ENCODE results near the gene GNAI2.

- TF ChIP-seq PPARA (CRISPR knock-in tag; IDR thresholded peaks at IDR 0.05; ENCODE audit: borderline replicate concordance): no peak
- no peak for TF ChIP-seq ZNF565 (CRISPR knock-in tag; conservative IDR thresholded peaks at IDR 0.05; ENCODE audit: low read depth)
- TF ChIP-seq ZFP30 (CRISPR knock-in tag; IDR thresholded peaks at IDR 0.05): no peak
- no peak for TF ChIP-seq ZNF70 (CRISPR knock-in tag; IDR thresholded peaks at IDR 0.05)
- TF ChIP-seq PATZ1 (CRISPR knock-in tag; IDR thresholded peaks at IDR 0.05; ENCODE audit: borderline replicate concordance): no peak
- no peak for TF ChIP-seq CREB5 (CRISPR knock-in tag; IDR thresholded peaks at IDR 0.05; ENCODE audit: low read depth)
- TF ChIP-seq CSDC2 (CRISPR knock-in tag; IDR thresholded peaks at IDR 0.05): no peak
- TF ChIP-seq ZFP3 (CRISPR knock-in tag; IDR thresholded peaks at IDR 0.05): no peak
- TF ChIP-seq TOX (CRISPR knock-in tag; IDR thresholded peaks at IDR 0.05; ENCODE audit: borderline replicate concordance): no peak
- no peak for TF ChIP-seq ISL1 (CRISPR knock-in tag; IDR thresholded peaks at IDR 0.05)
- no peak for TF ChIP-seq TCF4 (CRISPR knock-in tag; IDR thresholded peaks at IDR 0.05; ENCODE audit: borderline replicate concordance)
Observed at GRCh38 chr3:50304601-50305000, 68.6 kb downstream of the GNAI2 start.

Data from SK-N-SH treated with all-trans-retinoic acid at 6 μM for 48 hours (cell line).